ENCODE data around the gene USP11.
"Not testable (repeated sequence)": the region's sequence is repeated elsewhere in the genome, so short reads cannot be mapped to it uniquely, and the experiment has no call there.

USP11 gene

DNA sequence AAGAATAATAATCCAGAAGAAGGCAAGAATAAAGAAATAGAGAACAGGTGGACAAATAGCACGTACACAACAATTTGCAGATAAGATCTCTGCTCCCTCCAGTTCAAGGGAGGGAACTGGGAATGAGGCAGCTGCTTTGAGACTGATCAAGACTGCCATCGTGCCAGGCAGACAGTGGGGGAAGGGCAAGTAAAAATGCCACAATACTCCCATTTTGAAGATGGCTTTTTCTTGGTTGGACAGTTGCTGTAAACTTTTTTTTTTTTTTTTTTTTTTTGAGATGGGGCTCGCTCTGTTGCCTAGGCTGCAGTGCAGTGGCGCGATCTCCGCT, 17.2 kb downstream of the USP11 start:
- Mint-ChIP-seq H3K4me1 (peaks cover 9% of the 10 kb centered on the region), H3K27ac (no peak overlapping the region), H3K4me3 (no peak overlapping the region), H3K36me3 (ENCODE audit: low read depth) (peaks cover 44% of the 10 kb centered on the region), H3K9me3 (peaks cover 6% of the 10 kb centered on the region), H3K27me3 (ENCODE audit: low read depth) (no peaks in the 10 kb centered on the region)
- TF ChIP-seq, protein P1, sequence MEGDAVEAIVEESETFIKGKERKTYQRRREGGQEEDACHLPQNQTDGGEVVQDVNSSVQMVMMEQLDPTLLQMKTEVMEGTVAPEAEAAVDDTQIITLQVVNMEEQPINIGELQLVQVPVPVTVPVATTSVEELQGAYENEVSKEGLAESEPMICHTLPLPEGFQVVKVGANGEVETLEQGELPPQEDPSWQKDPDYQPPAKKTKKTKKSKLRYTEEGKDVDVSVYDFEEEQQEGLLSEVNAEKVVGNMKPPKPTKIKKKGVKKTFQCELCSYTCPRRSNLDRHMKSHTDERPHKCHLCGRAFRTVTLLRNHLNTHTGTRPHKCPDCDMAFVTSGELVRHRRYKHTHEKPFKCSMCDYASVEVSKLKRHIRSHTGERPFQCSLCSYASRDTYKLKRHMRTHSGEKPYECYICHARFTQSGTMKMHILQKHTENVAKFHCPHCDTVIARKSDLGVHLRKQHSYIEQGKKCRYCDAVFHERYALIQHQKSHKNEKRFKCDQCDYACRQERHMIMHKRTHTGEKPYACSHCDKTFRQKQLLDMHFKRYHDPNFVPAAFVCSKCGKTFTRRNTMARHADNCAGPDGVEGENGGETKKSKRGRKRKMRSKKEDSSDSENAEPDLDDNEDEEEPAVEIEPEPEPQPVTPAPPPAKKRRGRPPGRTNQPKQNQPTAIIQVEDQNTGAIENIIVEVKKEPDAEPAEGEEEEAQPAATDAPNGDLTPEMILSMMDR (IDR thresholded peaks at IDR 0.05; ENCODE audit: unreplicated experiment in 3 of 3) = no peak

DNA sequence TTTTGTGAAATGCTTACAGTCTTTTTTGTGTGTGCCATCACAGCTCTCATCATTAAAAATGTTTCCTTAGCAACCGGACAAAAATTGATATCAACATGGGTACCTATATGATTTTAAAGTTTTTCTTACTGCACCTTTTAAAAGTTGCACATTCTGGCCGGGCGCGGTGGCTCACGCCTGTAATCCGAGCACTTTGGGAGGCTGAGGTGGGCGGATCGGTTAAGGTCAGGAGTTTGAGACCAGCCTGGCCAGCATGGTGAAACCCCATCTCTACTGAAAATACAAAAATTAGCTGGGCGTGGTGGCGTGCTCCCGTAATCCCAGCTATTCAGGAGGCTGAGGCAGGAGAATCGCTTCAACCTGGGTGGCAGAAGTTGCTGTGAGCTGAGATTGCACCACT, 24.8 kb downstream of the USP11 start:
- not testable (repeated sequence) for H3K4me3 Mint-ChIP-seq; H3K36me3 Mint-ChIP-seq (ENCODE audit: low read depth); H3K27ac Mint-ChIP-seq; H3K4me1 Mint-ChIP-seq; H3K27me3 Mint-ChIP-seq (ENCODE audit: low read depth)
- H3K9me3 Mint-ChIP-seq = peaks cover 11% of the 10 kb centered on the region

DNA sequence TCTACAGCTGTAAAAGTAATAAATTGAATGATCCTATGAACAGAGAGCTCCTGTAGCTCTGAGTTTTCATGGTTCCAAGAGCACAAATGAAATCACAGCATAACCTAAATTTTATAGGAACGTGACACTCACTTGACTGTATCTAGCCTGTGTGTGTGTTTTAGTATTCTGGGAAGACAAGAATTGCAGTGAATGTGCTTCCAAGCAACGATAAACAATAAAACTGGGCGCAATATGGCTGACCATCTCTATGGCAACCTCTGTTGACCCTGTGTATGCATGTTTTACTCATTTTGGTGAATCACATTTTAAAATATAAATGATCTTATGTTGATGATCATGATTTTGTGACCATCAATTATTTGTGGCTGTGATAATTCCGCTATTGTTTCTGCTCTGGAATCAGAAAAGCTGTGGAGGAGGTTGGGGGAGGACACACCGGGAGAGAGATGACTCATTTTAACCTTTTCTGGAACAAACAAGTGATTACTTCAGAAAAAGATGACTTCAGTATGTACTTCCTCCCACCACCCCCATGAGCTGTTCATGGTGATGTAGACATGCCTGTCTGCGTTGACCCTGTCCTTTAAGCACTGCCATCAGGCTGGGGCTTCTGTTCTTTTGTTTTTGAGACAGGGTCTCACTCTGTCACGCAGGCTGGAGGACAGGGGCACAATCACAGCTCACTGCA, 31.8 kb downstream of the USP11 start:
- no peak overlapping the region for H3K27ac Mint-ChIP-seq
- no peaks in the 10 kb centered on the region for H3K36me3 Mint-ChIP-seq (ENCODE audit: low read depth)
- peaks cover 3% of the 10 kb centered on the region for H3K9me3 Mint-ChIP-seq
- no peak overlapping the region for H3K4me3 Mint-ChIP-seq
- H3K27me3 Mint-ChIP-seq (ENCODE audit: low read depth) = no peaks in the 10 kb centered on the region
- TF ChIP-seq, protein P1 (IDR thresholded peaks at IDR 0.05; ENCODE audit: unreplicated experiment in 3 of 3) = no peak
- peaks cover 5% of the 10 kb centered on the region for H3K4me1 Mint-ChIP-seq

DNA sequence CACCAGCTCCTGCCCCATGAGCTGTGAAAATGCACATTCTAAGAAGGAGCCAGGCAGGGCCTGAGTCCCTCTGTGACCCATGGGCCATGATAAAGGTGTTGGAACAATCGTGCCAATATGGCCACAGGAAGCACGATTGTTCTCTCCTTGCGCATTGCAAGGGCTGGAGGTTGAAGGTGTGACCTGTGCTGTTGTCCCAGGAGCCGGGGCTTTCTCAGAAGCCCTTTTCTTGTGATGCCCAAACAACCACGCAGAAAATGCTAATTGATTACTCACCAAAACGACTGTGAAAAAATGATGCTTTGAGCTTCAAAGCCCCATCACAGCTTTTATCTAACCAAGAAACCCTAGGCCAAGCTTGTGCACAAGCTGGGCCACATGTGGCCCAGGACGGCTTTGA, 33.8 kb downstream of the USP11 start:
- H3K9me3 Mint-ChIP-seq = peaks cover 3% of the 10 kb centered on the region
- H3K27ac Mint-ChIP-seq = no peak overlapping the region
- H3K36me3 Mint-ChIP-seq (ENCODE audit: low read depth) = no peaks in the 10 kb centered on the region
- H3K4me3 Mint-ChIP-seq = no peak overlapping the region
- H3K4me1 Mint-ChIP-seq = peaks cover 5% of the 10 kb centered on the region
- TF ChIP-seq, protein P1 (IDR thresholded peaks at IDR 0.05; ENCODE audit: unreplicated experiment in 3 of 3) = no peak
- H3K27me3 Mint-ChIP-seq (ENCODE audit: low read depth) = no peaks in the 10 kb centered on the region

DNA sequence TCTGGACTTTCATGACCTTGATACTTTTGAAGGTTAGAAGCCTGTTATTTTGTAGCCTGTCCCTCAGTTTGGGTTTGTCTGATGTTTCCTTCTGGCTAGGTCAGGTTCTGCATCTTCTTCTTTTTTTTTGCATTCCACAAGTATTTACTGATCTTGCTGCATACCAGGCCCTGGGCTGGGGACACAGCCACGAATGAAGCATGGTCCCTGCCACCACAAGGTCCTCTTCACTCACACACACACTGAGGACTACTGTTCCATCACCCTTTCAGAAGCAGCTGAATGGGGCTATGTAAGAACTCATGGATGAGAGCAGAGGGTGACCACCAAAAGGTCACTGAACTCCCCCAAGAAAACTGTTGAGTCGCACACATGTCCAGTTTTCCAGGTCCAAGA, 39.2 kb downstream of the USP11 start:
- H3K4me3 Mint-ChIP-seq = no peak overlapping the region
- peaks cover 3% of the 10 kb centered on the region for H3K9me3 Mint-ChIP-seq
- TF ChIP-seq, protein P1 (IDR thresholded peaks at IDR 0.05; ENCODE audit: unreplicated experiment in 3 of 3) = no peak

DNA sequence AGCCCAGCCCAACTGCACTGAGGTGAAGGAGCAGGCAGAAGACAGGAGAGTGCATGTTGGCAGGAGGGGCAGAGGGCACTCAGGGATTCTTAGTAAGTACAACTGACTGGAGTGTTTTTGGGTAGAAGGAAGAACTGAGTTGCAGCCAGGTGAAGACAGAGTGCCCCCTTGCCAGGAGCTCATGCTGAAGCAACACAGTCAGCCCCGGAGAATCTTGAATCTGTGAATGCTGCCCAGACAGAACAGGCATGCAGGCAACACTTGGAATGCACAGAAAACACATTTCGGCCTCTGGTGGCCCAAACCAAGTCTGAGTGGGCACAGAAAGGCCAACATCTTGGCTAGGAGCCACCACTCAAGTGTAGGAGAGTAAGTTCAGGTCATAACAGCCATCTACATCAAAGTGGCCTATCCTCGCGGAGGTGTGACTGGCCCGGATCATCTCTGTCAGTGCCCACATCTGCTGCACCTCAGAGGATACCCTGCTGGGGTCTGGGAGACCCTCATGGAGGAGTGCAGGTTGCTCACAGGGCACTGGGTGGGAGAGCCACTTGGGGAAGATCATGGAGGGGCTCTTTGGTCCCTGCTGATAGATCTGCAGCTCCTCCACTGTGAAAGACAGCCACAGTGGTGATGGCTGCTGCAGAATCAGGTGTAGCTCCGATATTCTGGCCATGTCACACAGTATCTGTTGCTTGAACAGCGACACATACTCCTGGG, 40.4 kb downstream of the USP11 start:
- peaks cover 5% of the 10 kb centered on the region for H3K9me3 Mint-ChIP-seq
- H3K27me3 Mint-ChIP-seq (ENCODE audit: low read depth) = no peaks in the 10 kb centered on the region
- no peak overlapping the region for H3K27ac Mint-ChIP-seq
- H3K4me3 Mint-ChIP-seq = no peak overlapping the region
- no peaks in the 10 kb centered on the region for H3K4me1 Mint-ChIP-seq
- TF ChIP-seq, protein P1 (IDR thresholded peaks at IDR 0.05; ENCODE audit: unreplicated experiment in 3 of 3) = no peak
- H3K36me3 Mint-ChIP-seq (ENCODE audit: low read depth) = no peaks in the 10 kb centered on the region

More for the DNA sequence above, 39.2 kb downstream of the USP11 start:
- no peaks in the 10 kb centered on the region for H3K36me3 Mint-ChIP-seq (ENCODE audit: low read depth)
- H3K27me3 Mint-ChIP-seq (ENCODE audit: low read depth) = no peaks in the 10 kb centered on the region
- no peak overlapping the region for H3K27ac Mint-ChIP-seq
- H3K4me1 Mint-ChIP-seq = no peaks in the 10 kb centered on the region
